CD4-positive, alpha-beta T cell (primary cell): ENCODE data around the gene GNA12. TPM values are rescaled to one million over a fixed set of nuclear protein-coding genes. Genes with fewer than 3 reads are reported as not detected.

ENCODE experiments used
- ATAC-seq: fragments of 200-7000 bp; cut with Tn5 transposase; one replicate; pipeline ENCODE4 v1.10.0; 2022; ENCODE audit warnings: mild to moderate bottlenecking; ENCODE audit not compliant: poor library complexity
- CTCF ChIA-PET: fragments of 350-600 bp; sonication (Branson Sonifier 250); formaldehyde crosslinking; loops from one replicate; lab custom pipeline; 2021; ENCODE audit warnings: antibody characterized with exemption, inconsistent platforms; lab: Charles Lee
- POLR2A ChIA-PET: fragments of 350-600 bp; sonication (Branson Sonifier 250); formaldehyde crosslinking; loops from one replicate; lab custom pipeline; 2021; ENCODE audit warnings: antibody characterized with exemption, inconsistent platforms; lab: Charles Lee
- DNase-seq, 14 experiments: peaks; one replicate each; pipeline ENCODE4 v3.0.0-alpha.2; 2013 to 2020; ENCODE audit warnings: mixed read lengths in 2 of 14
- H3K27ac ChIP-seq, 2 donors: one replicate each; pipeline versions ENCODE4 v1.5.1 to v1.7.0; 2013; ENCODE audit warnings: low read length in 2 of 2, low read depth in 1 of 2, mild to moderate bottlenecking in 1 of 2
- H3K27me3 ChIP-seq, 2 experiments: 1 replicate in 1 of 2; 2 replicates in 1 of 2; pipeline versions ENCODE4 v1.6.1 to v1.7.0; 2013; ENCODE audit warnings: low read length in 2 of 2, control low read depth in 1 of 2, mild to moderate bottlenecking in 1 of 2, moderate library complexity in 1 of 2; ENCODE audit not compliant: insufficient read depth in 2 of 2, control insufficient read depth in 1 of 2
- H3K36me3 ChIP-seq: one replicate; pipeline ENCODE4 v1.6.1; 2013; ENCODE audit warnings: low read length, control low read depth; ENCODE audit not compliant: insufficient read depth
- H3K4me1 ChIP-seq: one replicate; pipeline ENCODE4 v1.6.1; 2013; ENCODE audit warnings: low read length, control low read depth; ENCODE audit not compliant: insufficient read depth
- H3K4me3 ChIP-seq: one replicate; pipeline ENCODE4 v1.5.1; 2013; ENCODE audit warnings: mild to moderate bottlenecking, low read length, moderate library complexity
- H3K9me3 ChIP-seq, 2 experiments: 1 replicate in 1 of 2; 2 replicates in 1 of 2; pipeline versions ENCODE4 v1.6.1 to v1.7.0; 2013; ENCODE audit warnings: low read length in 2 of 2, mild to moderate bottlenecking in 2 of 2, control low read depth in 1 of 2, moderate library complexity in 1 of 2; ENCODE audit not compliant: control insufficient read depth in 1 of 2, insufficient read depth in 1 of 2
- H3K27ac Mint-ChIP-seq: one replicate; pipeline ENCODE4 v1.8.0; 2020; ENCODE audit warnings: mixed read lengths
- H3K27me3 Mint-ChIP-seq: one replicate; pipeline ENCODE4 v1.8.0; 2021; ENCODE audit warnings: mixed read lengths
- H3K36me3 Mint-ChIP-seq: one replicate; pipeline ENCODE4 v1.8.0; 2021; ENCODE audit warnings: low read depth, mixed read lengths
- H3K4me1 Mint-ChIP-seq: one replicate; pipeline ENCODE4 v1.8.0; 2021; ENCODE audit warnings: low read depth, mixed read lengths
- H3K4me3 Mint-ChIP-seq: one replicate; pipeline ENCODE4 v1.8.0; 2020; ENCODE audit warnings: mild to moderate bottlenecking, mixed read lengths
- H3K9me3 Mint-ChIP-seq: one replicate; pipeline ENCODE4 v1.8.0; 2020; ENCODE audit warnings: mixed read lengths
- intact Hi-C, 2 experiments: fragments of 100-400 bp; cut with DNase I in 1 of 2; cut with micrococcal nuclease in 1 of 2; formaldehyde crosslinking; loops; one replicate each; pipeline versions ENCODE4 v1.15.1 to v1.9.0; 2023 to 2025; cut with DNase I, micrococcal nuclease
- total RNA-seq, 174 experiments: library from RNA in 2 of 174; stranded (reverse) in 2 of 174; gene quantifications; one replicate each; pipeline ENCODE4 v1.2.3 and lab custom pipeline; 2021 to 2026
- TF ChIP-seq, protein P1 (sequence below): fragments of 200-600 bp; IDR thresholded peaks from one replicate; pipeline ENCODE4 v1.8.0; 2022; ENCODE audit warnings: antibody characterized with exemption, mild to moderate bottlenecking

Gene GNA12
- total RNA-seq, 2 experiments from 2014 or later: 16.0 to 16.1 TPM

GRCh38 chr7:2785071-2785500 is 59.0 kb downstream of the GNA12 start:
- no peak for ATAC-seq
- H3K27me3 ChIP-seq: no peaks in the 10 kb centered on the region
- no peak overlapping the region for H3K27ac ChIP-seq
- peaks cover 70% of the 10 kb centered on the region for H3K36me3 Mint-ChIP-seq
- ChIA-PET CTCF (interaction anchor here (1.0 to 1.3 kb wide), 2 partner anchors 11 to 75 kb away, joined by 3 to 4 read pairs; no protein-coding TSS in a partner anchor), POLR2A (no interaction called here)
- no peak overlapping the region for H3K4me3 ChIP-seq
- peaks cover 4% of the 10 kb centered on the region for H3K4me1 Mint-ChIP-seq
- H3K9me3 Mint-ChIP-seq: no peaks in the 10 kb centered on the region
- no peak overlapping the region for H3K4me3 Mint-ChIP-seq
- no peak for DNase-seq
- no peaks in the 10 kb centered on the region for H3K4me1 ChIP-seq
- no peak overlapping the region for H3K27ac Mint-ChIP-seq
- no peaks in the 10 kb centered on the region for H3K9me3 ChIP-seq
- H3K27me3 Mint-ChIP-seq: no peaks in the 10 kb centered on the region
- TF ChIP-seq, protein P1, sequence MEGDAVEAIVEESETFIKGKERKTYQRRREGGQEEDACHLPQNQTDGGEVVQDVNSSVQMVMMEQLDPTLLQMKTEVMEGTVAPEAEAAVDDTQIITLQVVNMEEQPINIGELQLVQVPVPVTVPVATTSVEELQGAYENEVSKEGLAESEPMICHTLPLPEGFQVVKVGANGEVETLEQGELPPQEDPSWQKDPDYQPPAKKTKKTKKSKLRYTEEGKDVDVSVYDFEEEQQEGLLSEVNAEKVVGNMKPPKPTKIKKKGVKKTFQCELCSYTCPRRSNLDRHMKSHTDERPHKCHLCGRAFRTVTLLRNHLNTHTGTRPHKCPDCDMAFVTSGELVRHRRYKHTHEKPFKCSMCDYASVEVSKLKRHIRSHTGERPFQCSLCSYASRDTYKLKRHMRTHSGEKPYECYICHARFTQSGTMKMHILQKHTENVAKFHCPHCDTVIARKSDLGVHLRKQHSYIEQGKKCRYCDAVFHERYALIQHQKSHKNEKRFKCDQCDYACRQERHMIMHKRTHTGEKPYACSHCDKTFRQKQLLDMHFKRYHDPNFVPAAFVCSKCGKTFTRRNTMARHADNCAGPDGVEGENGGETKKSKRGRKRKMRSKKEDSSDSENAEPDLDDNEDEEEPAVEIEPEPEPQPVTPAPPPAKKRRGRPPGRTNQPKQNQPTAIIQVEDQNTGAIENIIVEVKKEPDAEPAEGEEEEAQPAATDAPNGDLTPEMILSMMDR: no peak
- H3K36me3 ChIP-seq: peaks cover 9% of the 10 kb centered on the region
- intact Hi-C loops: no loop called here

GRCh38 chr7:2782565-2782964 is 61.5 kb downstream of the GNA12 start:
- no peaks in the 10 kb centered on the region for H3K9me3 Mint-ChIP-seq
- H3K27ac ChIP-seq: no peak overlapping the region
- H3K4me3 ChIP-seq: no peak overlapping the region
- no peaks in the 10 kb centered on the region for H3K27me3 ChIP-seq
- TF ChIP-seq, protein P1: no peak
- no peaks in the 10 kb centered on the region for H3K27me3 Mint-ChIP-seq
- CTCF ChIA-PET: no interaction called here
- no peak for DNase-seq
- intact Hi-C loops: no loop called here
- H3K4me3 Mint-ChIP-seq: no peak overlapping the region
- H3K27ac Mint-ChIP-seq: no peak overlapping the region
- POLR2A ChIA-PET: no interaction called here
- no peak for ATAC-seq
- H3K36me3 ChIP-seq: peaks cover 4% of the 10 kb centered on the region
- H3K4me1 ChIP-seq: no peaks in the 10 kb centered on the region
- peaks cover 65% of the 10 kb centered on the region for H3K36me3 Mint-ChIP-seq
- H3K9me3 ChIP-seq: no peaks in the 10 kb centered on the region
- peaks cover 4% of the 10 kb centered on the region for H3K4me1 Mint-ChIP-seq

DNA sequence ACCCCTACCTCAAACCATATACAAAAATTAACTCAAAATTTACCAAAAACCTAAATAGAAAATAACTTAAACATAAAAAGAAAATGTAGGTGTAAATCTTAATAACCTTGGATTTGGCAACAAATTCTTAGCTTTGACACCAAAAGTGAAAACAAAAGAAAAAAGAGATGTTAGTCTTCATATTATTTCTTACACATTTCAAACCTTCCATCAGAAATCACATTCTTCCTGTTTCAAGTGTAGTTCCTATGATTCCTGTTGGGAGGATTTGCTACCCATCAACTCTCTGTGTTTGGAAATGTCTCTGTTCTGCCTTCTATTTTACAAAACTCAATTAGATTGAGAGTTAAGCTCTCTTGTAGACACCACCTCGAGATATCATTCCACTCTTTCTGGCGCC is 62.0 kb downstream of the GNA12 start:
- Histone ChIP-seq H3K4me1 (no peaks in the 10 kb centered on the region), H3K27ac (no peak overlapping the region), H3K9me3 (no peaks in the 10 kb centered on the region), H3K4me3 (no peak overlapping the region), H3K27me3 (no peaks in the 10 kb centered on the region), H3K36me3 (peaks cover 4% of the 10 kb centered on the region)
- peaks cover 4% of the 10 kb centered on the region for H3K4me1 Mint-ChIP-seq
- TF ChIP-seq, protein P1: no peak
- no peaks in the 10 kb centered on the region for H3K27me3 Mint-ChIP-seq
- ChIA-PET POLR2A (no interaction called here), CTCF (no interaction called here)
- ATAC-seq (no peak), DNase-seq (no peak)
- H3K36me3 Mint-ChIP-seq: peaks cover 64% of the 10 kb centered on the region
- no peaks in the 10 kb centered on the region for H3K9me3 Mint-ChIP-seq
- intact Hi-C loops: no loop called here
- H3K27ac Mint-ChIP-seq: no peak overlapping the region
- no peak overlapping the region for H3K4me3 Mint-ChIP-seq
